Left ventricle myocardium superior (tissue), 1 donor: ENCODE data around the gene FOXB1. TPM values are rescaled to one million over a fixed set of nuclear protein-coding genes. Genes with fewer than 3 reads are reported as not detected.

ENCODE experiments used
- ATAC-seq: fragments of 200-7000 bp; cut with Tn5 transposase; one replicate; pipeline ENCODE4 v1.9.1; 2020; ENCODE audit warnings: mild to moderate bottlenecking, moderate library complexity
- DNase-seq: peaks from one replicate; pipeline ENCODE4 v3.0.0-alpha.2; 2020
- intact Hi-C: fragments of 100-400 bp; cut with micrococcal nuclease; formaldehyde crosslinking; loops from one replicate; pipeline ENCODE4 v1.11.0; 2022
- long read RNA-seq: library from polyadenylated mRNA; unstranded; transcript quantifications from one replicate; pipeline ENCODE4 v2.0.0, GENCODE V29; 2021
- total RNA-seq: library from RNA; stranded (reverse); fragmentation: NEBNext Ultra II Directional; extraction: Animal tissue kit (Norgen Biotek cat#: 25700); gene quantifications from one replicate; pipeline ENCODE4 v1.2.1, GENCODE V29; 2021
- donor health status: DM: no; HTN: yes; CAD: no; lungs with severe emphysema.

The FOXB1 gene
- total RNA-seq = not detected
- long read RNA-seq = 0 reads

DNA sequence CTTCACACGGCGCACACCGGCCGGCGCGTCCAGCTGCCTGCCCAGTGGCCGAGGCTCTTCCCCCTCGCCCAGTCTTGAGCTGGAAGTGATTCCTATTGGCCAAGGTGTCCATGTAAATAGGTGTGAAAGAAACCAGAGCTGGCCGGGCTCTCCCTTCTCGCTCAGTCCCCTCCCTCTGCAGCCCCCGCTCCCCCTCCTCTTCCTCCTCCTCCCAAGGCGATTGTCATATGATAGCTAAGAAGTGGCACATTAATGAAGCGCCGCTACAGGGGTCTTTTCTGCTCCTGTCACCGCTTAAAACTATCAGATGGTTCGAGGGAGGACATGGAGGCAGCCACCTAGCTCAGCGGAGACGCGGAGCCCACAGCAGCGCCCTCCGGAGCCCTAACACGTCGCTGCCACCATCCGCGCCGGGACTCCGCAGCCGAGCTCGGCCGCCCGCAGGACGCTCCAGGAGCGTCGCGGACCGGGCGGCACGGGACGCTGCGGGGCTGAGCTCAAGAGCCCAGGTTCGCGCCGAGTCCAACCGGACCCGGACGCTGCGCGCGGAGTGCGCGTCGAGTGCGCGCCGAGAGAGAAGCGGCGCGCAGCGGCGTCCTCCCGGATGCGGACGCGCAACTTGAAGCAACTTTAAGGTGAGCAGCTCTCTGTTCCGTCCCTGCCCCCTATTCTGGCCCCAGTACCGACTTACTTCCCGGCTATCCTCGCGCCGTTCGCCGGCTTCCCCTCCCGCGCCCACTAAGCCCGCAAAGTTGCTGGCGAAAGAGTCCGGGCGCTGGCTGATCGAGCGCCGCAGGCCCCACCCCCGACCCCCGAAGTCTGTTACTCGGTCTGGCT, at the start of gene FOXB1:
FOXB1 (plus strand) TSS at position 303 of the 837 bp plus-strand sequence. CDS start 653 bp downstream, outside the sequence.
- ATAC-seq (no peak), DNase-seq (no peak)
- intact Hi-C loops = no loop called here

DNA sequence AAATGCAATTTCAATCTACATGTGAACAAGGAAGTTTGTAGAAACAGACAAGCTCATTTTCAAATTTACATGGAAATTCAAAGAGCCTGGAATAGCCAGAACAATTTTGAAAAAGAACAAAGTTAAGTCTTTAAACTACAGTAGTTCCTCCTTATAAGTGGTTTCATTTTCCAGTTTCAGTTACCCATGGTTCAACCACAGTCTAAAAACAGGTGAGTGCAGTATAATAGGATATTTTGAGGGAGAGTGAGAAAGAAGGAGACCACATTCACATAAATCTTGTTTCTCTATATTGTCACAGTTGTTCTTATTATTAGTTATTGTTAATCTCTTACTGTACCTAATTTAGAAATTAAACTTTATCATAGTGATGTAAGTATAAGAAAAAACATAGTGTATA, 45.8 kb upstream of the FOXB1 start:
- intact Hi-C loops = no loop called here
- DNase-seq = no peak
- no peak for ATAC-seq

DNA sequence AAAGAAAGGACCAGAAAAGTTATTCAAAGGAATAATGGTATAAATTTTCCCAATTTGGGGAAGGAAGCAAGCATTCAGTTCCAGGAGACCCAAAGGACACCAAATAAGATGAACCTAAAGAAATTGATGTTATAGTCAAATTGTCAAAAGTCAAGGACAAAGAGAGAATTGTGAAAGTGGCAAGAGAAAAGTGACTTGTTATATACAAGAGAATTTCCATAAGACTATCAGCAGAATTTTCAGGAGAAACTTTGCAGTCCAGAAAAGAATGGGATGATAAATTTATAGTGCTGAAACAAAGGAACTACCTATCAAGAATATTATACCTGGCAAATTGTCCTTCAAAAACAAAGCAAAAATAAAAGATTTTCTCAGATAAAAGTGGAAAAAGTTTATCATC, 43.8 kb upstream of the FOXB1 start:
- ATAC-seq (no peak), DNase-seq (no peak)
- intact Hi-C loops = no loop called here

DNA sequence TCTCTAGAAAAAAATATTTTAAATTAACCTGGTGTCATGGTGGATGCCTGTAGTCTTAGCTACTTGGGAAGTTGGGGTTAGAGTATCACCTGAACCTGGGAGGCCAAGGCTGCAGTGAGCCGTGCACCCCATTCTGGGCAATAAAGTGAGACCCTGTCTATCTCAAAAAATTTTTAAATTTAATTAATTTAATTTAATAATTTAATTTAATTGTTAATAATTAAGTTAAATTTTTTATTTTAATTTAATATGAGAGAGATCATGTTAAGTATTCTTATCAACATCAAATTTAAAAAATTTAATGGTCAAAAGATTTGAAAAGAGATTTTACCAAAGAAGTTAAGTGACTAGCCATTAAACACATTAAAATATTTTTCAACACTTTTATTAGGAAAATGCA, 40.8 kb upstream of the FOXB1 start:
- intact Hi-C loops = no loop called here
- DNase-seq (no peak), ATAC-seq (no peak)

DNA sequence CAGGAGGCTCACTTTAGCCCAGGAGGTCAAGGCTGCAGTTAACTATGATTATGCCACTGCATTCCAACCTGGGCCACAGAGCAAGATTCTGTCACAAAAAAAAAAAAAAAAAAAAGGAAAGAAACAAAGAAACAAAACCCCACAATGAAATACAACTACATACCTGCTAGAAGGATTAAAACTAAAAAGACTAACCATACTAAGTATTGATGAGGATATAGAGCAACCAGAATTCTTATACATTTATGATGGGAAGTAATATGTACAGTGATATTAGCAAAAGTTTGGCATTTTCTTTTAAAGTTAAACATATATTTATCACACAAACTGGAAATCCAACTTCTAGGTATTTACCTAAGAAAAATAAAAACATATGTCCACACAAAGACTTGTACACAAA, 40.2 kb upstream of the FOXB1 start:
- no peak for ATAC-seq
- intact Hi-C loops = no loop called here
- no peak for DNase-seq

DNA sequence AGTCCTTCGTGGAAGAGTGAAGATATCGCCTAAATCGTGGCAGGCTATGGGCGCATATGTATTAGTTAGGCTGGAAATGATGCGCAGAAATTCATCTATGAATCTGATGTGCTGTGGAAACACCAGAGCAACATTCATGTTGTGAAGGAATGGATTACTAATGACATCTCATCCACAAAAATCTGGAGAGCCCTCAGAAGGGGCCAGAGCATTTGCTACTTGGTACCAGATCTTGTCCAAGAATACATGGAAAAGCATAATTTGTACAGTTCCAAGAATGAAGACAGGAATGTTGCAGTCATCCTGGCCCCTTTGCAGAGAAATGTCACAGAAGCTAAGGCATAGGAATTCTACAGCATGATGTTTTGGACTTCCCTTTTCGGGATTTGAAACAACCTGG, 38.4 kb upstream of the FOXB1 start:
- ATAC-seq = no peak
- intact Hi-C loops = no loop called here
- DNase-seq = no peak

DNA sequence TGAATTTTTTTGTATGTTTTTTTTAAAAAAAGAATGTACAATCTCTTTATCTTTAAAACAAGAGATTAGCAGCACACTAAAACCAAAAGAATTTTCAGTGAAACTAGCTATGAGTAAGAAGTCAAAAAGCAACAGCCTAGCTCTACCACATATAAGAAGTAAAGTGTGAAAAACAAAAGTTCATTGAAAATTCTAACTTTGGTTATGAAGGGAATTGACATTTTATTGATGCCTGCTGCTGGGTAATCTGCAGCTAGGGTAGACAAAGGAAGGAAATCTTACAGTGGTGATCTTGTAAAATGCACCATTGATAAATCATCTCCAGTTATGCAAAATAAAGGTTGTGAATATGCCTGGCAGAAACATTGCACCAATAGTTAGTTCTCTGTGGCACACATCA, 37.8 kb upstream of the FOXB1 start:
- intact Hi-C loops = no loop called here
- no peak for ATAC-seq
- no peak for DNase-seq

DNA sequence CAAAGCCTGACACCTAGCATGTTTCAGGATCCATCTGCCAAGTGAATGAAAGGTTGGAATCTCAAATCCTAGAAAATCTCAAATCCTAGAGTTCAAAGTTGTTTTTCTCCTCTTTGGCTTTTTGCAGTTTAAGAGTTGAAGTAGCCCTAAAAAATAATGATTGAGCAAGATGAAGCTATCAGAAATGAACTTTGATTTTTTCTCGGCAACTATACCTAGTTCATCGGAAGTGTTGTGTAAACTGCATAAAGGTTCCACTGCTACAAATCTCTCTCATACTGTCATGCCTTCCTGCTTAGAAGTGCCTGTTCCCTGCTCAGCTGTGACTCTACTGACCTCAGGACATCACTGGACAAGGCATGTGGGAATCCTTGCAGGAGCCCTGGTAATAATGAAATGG, 35.8 kb upstream of the FOXB1 start:
- ATAC-seq (no peak), DNase-seq (no peak)
- intact Hi-C loops = no loop called here

DNA sequence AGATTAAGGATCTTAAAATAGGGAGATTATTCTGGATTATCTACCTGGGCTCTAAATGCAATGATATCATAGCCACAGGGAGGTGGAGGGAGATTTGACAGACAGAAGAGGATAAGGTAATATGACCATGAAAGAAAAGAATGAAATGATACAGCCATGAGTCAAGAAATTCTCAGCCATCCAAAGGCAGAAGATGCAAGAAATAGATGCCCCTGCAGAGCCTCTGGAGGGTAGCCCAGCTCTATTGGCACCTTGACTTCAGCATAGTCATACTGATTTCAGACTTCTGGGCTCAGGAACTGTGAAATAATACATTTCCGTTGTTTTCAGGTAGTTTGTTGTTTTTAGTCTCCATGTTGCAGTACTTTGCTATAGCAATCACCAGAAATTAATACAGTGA, 31.9 kb upstream of the FOXB1 start:
- intact Hi-C loops = no loop called here
- ATAC-seq = no peak

DNA sequence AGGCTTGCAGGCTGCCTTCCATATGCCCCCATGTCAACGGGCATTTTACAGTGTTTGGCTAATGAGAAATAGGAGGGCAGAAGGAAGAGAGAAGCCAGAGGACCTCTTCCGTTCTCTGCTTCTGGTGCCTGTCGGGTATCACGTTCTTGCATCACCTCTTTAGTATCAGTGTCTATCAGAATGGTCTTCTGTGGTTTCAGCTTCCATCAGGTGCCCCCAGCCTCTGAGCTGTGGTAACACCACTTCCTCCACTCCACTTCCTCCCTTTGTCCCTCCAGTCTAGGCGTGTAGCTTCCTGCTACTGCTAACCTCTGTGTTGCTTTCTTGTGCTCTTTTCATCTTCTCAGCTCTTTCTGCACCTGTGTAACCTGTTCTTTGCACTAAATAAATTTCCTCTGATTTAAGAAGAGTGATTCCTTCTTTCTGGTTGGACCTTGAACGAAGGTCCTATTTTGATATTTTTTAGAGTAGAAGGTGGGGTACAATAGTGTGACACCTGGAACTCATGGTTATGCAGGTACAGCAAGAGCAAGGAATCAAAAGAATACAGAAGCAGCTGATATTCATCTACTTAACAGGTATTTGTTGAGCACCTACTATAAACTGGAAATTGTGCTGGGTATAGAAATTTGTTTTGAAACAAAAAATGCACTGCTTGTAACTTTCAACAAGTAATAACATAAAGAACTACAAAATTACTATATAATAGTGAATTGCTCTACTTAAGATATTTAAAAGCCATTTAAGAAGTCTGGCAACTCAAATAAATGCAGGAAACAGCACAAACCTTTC, 27.4 kb upstream of the FOXB1 start:
- DNase-seq = no peak

More for the DNA sequence above, 31.9 kb upstream of the FOXB1 start:
- no peak for DNase-seq

DNA sequence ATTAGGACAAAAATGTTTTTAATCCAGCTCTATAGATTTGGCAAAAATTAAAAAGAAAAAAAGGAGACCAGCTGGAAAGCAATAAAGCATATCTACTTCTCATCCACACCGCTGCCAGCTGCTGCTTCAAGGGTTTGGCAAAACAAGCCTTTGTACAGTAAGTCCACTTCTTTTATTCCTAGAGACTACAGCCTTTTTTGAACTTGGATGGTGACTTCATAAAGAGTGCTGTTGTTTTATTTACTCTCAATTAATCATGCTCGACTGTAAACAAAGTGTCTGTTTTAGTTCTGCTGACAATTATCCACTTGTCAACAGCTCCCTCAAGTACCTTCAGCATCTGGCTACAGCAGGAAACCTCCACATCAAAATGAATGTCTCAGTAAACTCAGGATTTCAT, 12.3 kb upstream of the FOXB1 start:
- ATAC-seq = no peak
- intact Hi-C loops = no loop called here

More for the DNA sequence above, 27.4 kb upstream of the FOXB1 start:
- intact Hi-C loops = no loop called here
- no peak for ATAC-seq

DNA sequence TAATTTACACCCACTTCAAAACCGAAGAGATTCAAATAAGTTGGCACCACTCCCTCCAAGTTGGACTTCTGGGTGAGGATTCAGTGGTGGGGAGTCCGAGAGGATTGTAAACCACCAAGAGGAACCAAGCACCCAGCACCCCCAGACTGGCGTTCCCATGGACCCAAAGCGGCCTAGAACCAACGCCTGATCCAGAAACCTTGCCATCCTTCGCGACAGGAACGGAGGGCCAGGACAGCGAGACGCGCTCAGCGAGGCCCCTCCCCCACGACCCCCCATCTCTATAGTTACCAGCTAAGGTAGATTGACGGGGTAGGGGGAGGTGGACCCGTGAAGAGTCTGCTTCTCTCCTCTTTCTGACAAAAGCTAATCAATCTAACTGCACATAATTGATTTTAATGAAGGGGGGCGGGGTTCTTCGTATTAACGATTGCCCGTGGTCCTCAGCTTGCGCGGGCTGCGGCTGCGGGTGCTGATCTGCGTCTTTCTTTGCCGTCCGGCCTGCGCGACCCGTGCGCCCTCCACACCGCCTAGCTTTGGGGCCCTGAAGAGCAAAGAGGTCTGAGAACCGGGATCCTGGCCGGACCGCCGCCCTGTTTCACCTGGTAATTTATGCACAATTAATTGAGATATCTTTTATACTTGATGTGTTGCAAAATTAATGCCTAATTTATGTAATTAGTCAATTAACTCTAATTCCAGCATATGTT, 10.9 kb upstream of the FOXB1 start:
- intact Hi-C loops = no loop called here
- no peak for ATAC-seq
- DNase-seq = no peak

More for the DNA sequence above, 12.3 kb upstream of the FOXB1 start:
- DNase-seq = no peak

DNA sequence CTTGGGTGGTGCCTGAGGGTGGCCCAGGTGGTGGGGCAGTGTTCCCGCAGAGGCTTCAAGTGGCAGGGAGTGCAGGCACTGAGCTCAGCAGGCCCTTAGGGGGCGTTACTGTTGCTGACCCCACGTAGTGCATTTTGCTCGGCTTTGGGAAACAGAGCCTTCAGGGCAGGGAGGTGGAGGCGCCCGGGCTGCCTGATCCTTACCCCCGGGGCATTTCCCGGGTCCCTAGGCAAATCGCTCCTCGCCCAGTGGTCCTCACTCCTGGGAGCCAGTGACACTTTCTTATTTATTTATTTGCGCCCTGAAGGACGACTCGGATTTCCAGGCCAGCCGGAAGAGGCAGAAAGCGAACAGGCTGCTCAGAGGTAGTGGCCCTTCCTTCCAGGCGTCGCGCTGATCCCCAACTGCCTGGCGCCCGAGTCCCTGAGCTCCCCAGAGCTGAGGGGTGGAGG, 10.1 kb upstream of the FOXB1 start:
- intact Hi-C loops = no loop called here
- DNase-seq (no peak), ATAC-seq (no peak)

DNA sequence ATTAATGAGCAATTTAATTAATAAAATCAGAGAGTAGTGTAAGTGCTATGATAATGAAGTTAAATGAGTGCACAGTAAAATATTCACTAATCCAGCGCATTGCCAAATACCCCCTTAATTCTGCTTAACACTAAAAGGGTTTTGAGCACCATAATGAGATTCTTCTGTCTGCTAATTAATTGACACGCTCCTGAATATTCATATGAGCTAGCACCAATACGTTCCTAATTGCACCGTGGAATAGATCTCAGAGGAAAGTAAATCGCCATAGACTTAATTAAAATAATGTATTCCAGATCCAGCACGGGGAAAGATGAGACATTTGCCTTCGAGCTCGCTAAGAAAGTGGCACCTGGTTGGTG, 9.6 kb upstream of the FOXB1 start:
- ATAC-seq = no peak
- DNase-seq = no peak
- intact Hi-C loops = no loop called here

DNA sequence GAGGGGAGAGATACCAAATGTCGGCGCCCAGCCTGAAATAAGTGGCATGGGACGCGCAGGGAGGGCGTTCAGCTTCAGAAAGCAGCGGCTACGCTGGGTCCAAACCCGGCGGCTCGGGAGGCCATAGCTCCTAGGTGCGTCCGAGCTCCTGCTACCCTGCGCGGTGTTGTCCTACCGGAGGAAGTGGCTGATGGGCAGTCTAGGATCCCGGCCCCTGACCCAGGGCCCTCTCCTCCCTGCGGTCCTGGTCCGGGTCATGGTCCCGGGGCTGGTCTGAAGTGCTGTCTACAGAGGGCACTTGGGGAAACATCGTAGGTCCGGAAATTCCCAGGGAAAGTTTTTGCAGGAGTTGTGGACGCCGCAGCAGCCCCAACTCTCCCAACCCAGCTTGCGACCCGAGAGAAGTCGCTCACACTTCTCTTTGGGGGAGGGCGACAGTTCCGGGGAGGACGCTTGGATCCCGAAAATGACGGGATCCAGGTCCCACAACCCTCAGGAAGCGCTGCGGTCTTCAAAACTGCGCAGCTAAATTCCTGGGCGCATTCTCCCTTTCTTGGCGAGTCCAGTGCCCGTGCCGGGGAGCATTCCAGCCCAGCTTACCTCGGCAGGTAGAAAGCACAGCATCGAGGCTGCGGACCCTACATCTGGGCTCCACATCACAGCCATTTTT, 9.1 kb upstream of the FOXB1 start:
- DNase-seq (no peak), ATAC-seq (no peak)
- intact Hi-C loops = no loop called here

DNA sequence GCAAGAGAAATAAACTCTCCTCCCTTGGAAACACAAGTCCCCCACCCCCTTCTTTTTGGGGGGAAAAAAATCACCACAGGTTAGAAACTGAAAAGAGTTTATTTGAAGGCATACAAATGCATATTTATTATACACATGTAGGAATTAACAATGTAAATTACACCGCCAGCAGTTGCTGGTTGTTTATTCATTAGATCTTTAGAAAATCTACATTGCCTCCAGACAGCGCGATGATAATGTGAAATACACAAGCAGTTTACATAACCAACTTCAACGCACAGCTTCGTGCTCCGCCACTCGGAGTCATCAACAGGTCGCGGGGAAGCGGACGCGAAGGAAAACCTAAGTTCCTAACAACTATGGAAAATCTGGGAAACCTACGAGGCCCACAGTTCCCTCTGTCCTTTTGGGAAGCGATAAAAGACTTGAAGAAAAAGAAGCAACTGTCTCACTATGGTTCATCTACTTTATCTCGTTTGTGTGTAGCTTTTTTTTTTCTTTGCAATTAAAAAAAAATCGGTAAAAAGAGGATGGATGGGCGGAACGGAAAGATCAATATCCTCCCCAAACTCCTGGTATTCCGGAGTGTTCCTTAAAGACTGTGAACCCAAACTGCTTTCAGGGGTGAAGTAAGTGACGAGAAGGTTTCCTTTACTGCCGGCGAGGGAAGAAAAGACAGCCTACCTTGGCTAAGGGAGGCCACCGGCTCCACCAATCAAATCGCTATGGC, 8.4 kb upstream of the FOXB1 start:
- intact Hi-C loops = no loop called here
- no peak for ATAC-seq
- DNase-seq = no peak

DNA sequence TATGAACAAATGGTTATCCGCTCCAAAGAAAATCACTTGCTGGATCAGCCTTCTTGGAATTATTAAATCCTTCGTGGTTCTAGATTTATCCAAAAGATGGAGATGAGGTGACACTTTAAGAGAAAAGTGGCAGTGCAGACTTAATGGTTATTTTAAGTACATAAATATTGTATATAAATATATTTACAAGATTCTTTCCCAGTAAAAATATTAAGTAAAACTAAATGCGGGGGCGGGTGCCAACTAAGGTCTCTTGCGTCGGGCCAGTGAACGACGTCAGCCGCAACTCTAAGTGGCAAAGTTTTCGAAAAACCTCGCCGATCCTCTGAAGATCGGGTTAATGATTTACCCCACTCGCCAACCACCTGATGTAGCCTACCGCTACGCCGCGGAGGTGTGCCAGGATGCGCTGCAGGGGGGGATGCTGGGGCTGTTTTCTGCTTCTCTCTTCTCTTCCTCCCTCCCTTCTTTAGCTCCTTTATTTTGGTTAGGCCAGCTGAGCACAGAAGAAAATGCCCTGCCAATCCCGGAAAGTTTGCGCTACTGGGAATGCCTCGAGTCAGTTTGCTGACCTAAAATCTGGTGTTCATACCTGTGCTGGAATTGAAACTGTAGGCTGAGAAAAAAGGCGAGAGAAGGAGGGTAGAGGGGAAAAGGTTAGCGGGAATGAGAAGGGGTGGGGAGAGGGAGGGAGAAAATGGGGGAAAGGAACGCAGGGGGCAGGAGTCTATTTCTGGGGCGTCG, 7.6 kb upstream of the FOXB1 start:
- intact Hi-C loops = no loop called here
- ATAC-seq = no peak
- DNase-seq = no peak

DNA sequence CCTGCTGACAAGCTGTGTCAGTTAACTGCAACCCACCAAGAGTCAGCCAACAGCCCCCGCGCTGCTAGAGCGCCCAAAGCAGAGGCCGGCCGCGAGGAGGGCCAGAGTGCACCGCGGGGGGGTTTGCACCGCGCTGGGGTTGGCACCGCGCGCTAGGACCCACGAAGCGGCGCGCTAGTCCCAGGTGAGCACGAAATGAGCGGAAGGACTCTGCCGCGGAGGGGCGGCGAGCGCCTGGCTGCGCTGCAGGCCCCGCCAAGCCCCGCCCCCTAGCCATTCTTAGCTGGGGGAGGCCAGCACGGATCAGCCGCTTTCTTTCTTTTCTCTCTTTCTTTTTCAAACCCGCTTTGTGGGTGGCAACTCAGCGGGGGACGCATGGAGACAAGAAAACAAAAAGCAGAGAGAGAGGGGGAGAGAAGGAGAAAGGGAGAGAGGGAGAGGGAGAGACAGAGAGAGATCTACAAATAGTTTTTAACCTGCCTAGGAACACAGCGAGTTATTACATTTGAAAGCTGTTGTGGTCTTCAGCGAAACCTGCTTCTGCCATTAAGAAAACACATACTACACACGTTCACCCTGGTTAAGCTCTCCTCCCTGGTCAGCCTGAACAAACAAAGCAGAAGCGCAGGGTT, 6.9 kb upstream of the FOXB1 start:
- intact Hi-C loops = no loop called here
- DNase-seq = no peak
- no peak for ATAC-seq
